GM19455 (cell line): ENCODE measurements around the gene CLECL1.

Source experiments
- ATAC-seq: cut with Tn5 transposase; IDR thresholded peaks from one replicate; pipeline ENCODE4 v1.9.1; 2021; ENCODE audit not compliant: unreplicated experiment

Gene CLECL1

GRCh38 chr12:9732921-9733461 is at the start of gene CLECL1:
TSS of gene CLECL1 (minus strand) at chr12:9733097.
- no peak for ATAC-seq

DNA sequence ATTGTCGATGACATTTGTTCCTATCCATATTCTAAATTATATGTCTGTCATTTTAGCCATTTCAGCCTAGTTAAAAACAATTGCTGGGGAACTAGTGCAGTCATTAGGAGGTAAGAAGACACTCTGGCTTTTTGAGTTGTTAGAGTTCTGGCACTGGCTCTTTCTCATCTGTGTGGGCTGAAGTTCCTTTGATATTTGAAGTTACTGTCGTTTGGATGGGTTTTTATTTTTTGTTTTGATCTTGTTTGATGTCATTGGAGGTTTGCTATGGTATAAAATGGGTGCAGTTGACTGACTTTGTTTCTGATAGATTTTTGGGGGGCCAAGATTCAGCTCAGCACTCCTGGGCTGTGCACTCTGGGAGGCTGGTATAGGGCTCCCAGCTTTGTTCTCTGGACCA is 48.5 kb upstream of the CLECL1 start:
- ATAC-seq: no peak

GRCh38 chr12:9779209-9779608 is 46.3 kb upstream of the CLECL1 start:
- no peak for ATAC-seq

GRCh38 chr12:9776781-9777180 is 43.9 kb upstream of the CLECL1 start:
- no peak for ATAC-seq

DNA sequence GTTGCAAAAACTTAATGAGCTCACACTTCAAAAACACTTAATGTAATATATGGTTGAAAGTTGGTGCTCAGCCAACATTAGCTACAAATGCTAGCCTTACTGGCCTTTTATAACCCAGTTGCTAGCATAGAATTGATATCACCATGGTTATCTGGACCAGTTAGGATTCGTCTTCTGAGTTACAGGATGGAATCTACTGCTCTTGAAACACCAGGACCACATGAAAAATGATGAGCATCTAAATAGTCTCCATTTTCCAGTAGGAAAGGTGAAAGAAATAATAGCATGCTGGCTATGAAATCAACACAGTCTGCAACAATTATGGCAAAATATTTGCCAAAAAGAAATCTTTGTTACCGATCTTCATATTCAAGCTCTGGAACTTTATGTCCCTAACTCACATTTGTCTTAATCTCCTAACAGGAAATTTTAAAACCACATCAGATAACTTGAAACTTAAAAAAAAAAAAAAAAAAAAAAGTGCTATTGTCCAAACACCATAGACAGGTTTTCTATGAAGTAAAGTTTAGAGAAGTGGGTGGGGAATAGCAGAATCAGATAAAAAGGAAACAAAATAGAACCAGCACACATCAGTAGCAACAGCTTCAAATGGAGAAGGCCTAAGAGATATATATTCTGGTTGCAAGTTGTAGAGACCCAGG is 40.5 kb upstream of the CLECL1 start:
- no peak for ATAC-seq

GRCh38 chr12:9763025-9763424 is 30.1 kb upstream of the CLECL1 start:
- no peak for ATAC-seq

DNA sequence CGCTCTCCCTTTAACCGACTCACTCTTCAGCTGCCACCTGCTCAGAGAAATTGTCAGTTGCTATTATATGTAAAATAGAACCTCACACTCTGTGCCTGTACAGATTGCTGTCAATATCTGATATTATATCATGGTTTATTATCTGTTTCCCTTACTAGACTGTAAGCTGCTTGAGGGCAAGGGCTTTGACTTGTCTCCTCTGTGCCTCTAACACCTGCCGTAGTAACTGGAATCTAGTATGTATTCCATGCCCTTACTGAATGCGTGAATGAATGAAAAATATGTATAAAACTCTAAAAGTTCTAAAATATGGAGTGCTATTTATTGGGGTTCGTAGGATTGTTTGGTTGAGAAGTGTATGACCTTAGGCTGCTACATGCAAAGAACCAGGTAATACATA is 29.5 kb upstream of the CLECL1 start:
- ATAC-seq: no peak

GRCh38 chr12:9761419-9761781 is 28.5 kb upstream of the CLECL1 start:
- no peak for ATAC-seq

DNA sequence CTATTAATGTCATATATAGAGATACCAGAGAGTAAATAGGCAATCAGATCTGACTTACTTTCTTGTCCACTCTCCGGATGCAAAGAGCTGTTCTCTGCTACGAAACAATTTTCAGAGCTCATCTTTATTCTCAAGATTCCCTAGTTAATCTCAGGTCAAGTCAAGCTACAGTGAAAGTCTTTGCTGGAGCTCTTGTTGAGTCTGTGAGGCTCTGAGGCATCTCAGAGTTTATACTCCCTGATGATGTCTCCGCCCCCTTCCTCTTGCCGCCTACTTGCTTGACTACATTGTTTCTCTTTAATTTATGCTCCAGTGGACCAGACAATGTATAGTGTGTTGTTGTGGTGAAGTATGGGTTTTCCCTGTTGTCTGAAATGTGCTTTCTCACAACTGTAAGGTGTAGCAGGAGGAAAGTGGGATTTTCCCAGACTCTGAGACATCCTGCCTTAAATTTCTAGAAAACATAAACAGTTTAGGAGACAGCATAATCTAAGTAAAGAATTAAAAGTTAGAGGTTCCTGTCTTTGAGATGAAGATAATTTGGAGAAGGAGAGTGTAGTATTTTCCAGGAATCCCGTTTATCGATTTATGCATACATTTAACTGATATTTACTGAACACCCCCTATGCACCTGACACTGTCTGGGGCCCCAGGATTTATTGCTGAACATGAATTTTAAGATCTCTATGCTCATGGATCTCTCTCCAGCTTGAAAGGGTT is 28.0 kb upstream of the CLECL1 start, which contains the start of gene CD69:
Gene CD69, minus strand, starts transcription at position 203 of the 720 bp plus-strand sequence. Its CDS starts 81 bp downstream, at position 122.
- ATAC-seq: peak; percentile 45

- no peak for ATAC-seq
Observed at GRCh38 chr12:9760120-9760519, 27.2 kb upstream of the CLECL1 start.

DNA sequence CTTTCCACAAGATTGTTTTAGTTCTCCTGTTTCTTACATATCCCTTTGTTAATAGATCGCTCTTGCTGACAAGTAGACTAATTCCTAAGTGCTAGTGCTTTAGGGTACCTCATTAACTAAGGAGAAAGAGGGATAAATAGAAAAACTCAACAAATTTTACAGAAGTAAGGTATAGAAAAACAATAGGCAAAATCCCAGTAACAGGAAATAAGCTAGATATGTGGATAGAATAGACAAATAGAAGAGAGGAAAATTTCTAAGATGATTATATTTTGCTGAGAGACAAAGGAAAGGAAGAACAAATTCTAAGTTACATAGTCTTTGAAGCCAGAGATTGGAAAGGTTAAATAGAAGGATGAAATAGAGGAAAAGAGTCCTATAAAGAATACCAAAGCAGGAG is 26.8 kb upstream of the CLECL1 start:
- no peak for ATAC-seq

- ATAC-seq: no peak
Observed at GRCh38 chr12:9758119-9758518, 25.2 kb upstream of the CLECL1 start.

GRCh38 chr12:9757433-9758025 is 24.6 kb upstream of the CLECL1 start:
- ATAC-seq: no peak

DNA sequence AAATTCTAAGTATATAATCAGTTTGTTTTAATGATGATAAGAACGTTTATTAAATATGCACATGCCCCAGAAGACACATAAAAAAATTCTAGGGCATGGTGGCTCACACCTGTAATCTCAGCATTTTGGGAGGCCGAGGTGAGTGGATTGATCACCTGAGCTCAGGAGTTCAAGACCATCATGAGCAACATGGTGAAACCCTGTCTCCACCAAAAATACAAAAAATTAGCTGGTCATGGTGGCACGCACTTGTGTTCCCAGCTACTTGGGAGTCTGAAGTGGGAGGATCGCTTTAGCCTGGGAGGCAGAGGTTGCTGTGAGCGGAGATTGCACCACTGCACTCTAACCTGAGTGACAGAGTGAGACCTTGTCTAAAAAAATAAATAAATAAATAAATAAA is 23.8 kb upstream of the CLECL1 start:
- no peak for ATAC-seq

GRCh38 chr12:9756170-9756569 is 23.3 kb upstream of the CLECL1 start:
- ATAC-seq: no peak

DNA sequence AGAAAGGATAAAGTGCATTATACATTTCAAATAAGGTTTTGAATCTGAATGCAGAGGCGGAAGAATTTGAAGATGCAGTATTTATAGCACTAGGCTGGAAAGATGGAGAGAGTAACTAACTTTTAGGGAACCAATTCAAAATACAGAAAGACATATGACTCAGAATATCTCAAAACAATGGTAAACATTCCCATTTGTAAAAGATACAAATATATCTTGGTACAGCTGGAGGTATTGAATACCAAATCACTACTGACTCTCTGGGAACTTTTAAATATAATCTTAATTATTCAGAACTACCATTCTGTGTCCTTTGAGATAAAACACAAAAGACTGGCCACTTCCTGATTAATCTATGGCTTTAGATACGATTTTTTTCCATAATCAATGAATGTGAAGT is 22.7 kb upstream of the CLECL1 start:
- ATAC-seq: no peak

- no peak for ATAC-seq
Observed at GRCh38 chr12:9755035-9755434, 22.1 kb upstream of the CLECL1 start.

DNA sequence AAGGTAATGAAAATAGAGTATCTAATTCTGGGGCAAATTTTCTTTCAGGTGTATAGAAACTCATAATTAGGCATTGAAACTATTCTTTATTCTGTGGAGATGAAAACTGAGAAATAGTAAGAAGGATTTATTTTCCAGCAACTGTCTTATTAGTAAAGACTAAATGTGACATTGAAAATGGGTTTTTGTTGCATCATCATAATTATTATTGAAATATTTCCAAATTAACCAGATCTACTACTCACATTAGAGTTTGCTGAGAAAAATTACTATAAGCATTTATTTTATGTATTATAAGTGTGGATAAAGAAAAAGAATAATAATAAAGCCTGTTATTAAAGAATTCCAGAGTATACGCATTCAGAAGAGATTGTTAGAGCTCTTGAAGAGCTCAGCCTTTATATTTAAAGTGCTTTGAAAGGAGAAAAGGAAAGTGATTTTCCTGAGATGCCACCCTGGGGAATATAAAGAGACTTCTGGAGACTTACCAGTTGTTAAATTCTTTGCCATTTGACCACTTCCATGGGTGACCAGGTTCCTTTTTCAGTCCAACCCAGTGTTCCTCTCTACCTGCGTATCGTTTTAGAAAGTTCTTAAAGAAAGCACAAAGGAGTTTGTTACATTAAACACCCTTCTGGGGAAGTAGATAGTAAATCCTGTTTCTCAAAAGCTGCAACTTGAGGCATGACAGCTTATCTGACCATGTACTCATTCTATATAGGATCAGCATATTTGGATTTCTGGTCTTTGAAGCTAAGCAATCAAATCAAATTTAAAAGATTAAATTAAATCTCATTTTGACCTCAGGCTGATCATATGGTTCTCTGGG is 21.4 kb upstream of the CLECL1 start:
- no peak for ATAC-seq

GRCh38 chr12:9753498-9753897 is 20.6 kb upstream of the CLECL1 start:
- ATAC-seq: no peak

DNA sequence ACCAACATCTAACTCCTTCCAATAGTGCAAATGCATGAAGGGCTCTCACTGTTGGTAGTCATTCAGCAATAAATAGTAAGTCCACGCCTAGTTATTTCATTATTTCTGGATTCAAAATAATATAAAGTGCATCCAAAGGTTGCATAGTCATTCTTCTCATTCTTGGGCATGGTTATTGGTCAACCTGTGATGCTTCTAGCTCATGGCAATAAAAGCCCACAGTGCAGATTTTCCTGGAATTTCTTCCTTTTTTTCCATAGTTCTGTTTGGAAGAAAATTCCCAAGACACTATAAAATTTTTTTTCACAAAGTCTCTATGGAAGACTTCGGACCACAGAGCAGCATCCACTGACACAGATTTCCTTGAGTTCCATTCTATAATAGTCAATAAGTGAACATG is 20.2 kb upstream of the CLECL1 start:
- ATAC-seq: no peak
